ENCODE data around the gene NXPH4. TPM values are rescaled to one million over a fixed set of nuclear protein-coding genes. Genes with fewer than 3 reads are reported as not detected.

Gene NXPH4
- total and polyA plus RNA-seq, 7 experiments from 2014 or later = 0.31 TPM; not detected in 6

DNA sequence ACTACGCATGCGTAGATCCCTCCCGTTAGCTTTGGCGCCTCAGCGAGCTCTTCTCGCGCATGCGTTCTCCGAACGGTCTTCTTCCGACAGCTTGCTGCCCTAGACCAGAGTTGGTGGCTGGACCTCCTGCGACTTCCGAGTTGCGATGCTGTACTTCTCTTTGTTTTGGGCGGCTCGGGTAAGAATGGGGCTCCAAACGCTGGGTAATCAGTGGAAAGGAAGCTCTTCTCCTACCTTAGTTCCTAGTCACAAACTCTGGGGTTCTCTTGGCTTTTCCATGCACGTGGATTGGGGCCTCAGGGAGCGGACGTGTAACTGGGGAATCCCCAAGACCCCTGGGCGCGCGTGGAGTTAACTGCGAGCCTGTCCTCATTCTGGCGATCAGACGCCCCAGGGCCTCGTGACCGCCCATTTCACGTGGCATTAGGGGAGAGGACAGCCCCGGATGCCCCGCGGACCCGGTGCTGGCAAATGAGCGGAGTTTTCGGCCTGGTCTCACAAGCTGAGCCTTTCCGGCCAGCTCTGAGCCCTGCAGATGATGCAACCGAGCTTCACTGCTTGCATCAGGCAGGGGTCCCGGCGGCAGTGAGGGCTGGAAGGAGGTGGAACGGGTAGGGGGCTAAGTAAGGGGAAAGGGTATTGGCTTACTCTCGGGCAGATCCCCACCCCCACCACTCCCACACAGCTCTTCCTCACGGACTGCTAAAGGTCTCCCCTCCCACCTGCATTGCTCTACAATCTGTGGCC, 13.2 kb downstream of the NXPH4 start, which contains the start of gene SHMT2:
TSS of gene SHMT2 (plus strand) at position 78 of the 747 bp plus-strand sequence. CDS start at position 146, 68 bp downstream.
- Mint-ChIP-seq H3K4me3 (peak within 1 kb of the TSS; percentile 88 to 99 (median 92)), H3K27ac (peak within 1 kb of the TSS; percentile 3 to 95 (median 84)), H3K9me3 (peaks cover 0 to 2% (median 0%) of the 10 kb centered on the region in 11 donors), H3K27me3 (peaks cover 11 to 28% (median 23%) of the 10 kb centered on the region in 5 donors), H3K36me3 (peaks cover 13 to 30% (median 18%) of the 10 kb centered on the region in 5 donors), H3K4me1 (peaks cover 38 to 66% (median 55%) of the 10 kb centered on the region in 7 donors)
- H3K4me1 ChIP-seq (ENCODE audit: control insufficient read depth in 2 of 2, insufficient read depth in 2 of 2, low read length in 2 of 2) = peaks cover 21 to 46% of the 10 kb centered on the region in 2 donors
- DNase-seq (peak; percentile 73 to 92 (median 88)), ATAC-seq (peak; percentile 62)
- H3K27ac ChIP-seq (ENCODE audit: low read depth, low read length) = peak within 1 kb of the TSS; percentile 69
- H3K4me3 ChIP-seq (ENCODE audit: low read length) = peak within 1 kb of the TSS; percentile 82
- ChIA-PET CTCF (interaction anchor here (0.7 to 11.7 kb wide), 8 partner anchors 10 to 118 kb away, joined by 3 to 148 read pairs (median 4); a partner anchor contains a TSS), POLR2A (interaction anchor here (0.6 to 9.4 kb wide), 7 partner anchors 11 to 593 kb away, joined by 3 to 79 read pairs (median 7); partner anchors contain the start of gene STAT6)
- H3K9me3 ChIP-seq (ENCODE audit: control insufficient read depth in 2 of 3, low read length in 3 of 3) = no peaks in the 10 kb centered on the region
- intact Hi-C loops (cut with micrococcal nuclease) = loop anchor here (1.0 to 5.0 kb wide), 4 partner anchors 9 to 598 kb away; partner anchors contain the start of genes BAZ2A (in 1 of the 2) and R3HDM2 (in 1 of the 2)
- peaks cover 0 to 36% (median 0%) of the 10 kb centered on the region in 3 experiments for H3K36me3 ChIP-seq (ENCODE audit: control insufficient read depth in 2 of 3, insufficient read depth in 3 of 3, low read length in 3 of 3)
- H3K27me3 ChIP-seq (ENCODE audit: control insufficient read depth in 2 of 2, insufficient read depth in 2 of 2, low read length in 2 of 2) = peaks cover 6 to 12% of the 10 kb centered on the region in 2 donors

DNA sequence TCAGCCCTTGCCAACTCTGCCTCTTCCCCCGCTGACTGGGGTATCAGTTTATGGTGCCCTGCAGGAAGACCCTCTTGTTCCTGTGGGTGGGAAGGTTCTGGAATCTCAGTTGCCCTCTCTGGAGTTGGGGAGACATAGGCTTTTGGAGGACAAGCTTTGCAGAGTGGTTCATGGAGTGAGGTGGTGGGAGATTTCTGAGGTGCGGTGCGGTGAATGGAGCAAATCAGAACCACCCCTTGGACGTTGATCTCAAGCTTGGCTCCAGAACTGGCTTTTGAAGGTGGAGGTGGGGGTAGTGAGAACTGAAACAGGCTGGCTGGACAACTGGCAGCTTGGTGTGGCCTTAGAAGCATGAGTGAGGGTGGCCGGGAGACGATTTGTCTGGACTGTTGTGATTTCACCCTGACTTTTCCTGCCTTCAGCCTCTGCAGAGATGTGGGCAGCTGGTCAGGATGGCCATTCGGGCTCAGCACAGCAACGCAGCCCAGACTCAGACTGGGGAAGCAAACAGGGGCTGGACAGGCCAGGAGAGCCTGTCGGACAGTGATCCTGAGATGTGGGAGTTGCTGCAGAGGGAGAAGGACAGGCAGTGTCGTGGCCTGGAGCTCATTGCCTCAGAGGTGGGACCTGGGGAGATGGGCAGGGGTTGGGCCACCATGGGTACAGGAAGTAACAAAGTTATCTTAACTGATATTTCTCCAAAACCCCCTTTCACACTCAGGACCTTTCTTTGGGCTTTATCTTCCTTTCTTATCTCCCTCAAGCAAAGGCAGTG, 14.0 kb downstream of the NXPH4 start:
- Mint-ChIP-seq H3K36me3 (peaks cover 13 to 30% (median 18%) of the 10 kb centered on the region in 5 donors), H3K27ac (peak overlapping the region in 4 of 9 donors; percentile 74 to 95 (median 80)), H3K4me1 (peaks cover 36 to 61% (median 48%) of the 10 kb centered on the region in 7 donors), H3K9me3 (no peaks in the 10 kb centered on the region), H3K4me3 (peak overlapping the region; percentile 88 to 99 (median 92)), H3K27me3 (peaks cover 8 to 24% (median 19%) of the 10 kb centered on the region in 5 donors)
- ChIA-PET CTCF (interaction anchor here (1.5 to 11.7 kb wide), 3 partner anchors 11 to 17 kb away, joined by 7 to 148 read pairs (median 40); a partner anchor contains a TSS), POLR2A (interaction anchor here (0.6 to 9.4 kb wide), 3 partner anchors 10 to 479 kb away, joined by 3 to 79 read pairs (median 3); a partner anchor contains a TSS)
- peak overlapping the region; percentile 82 for H3K4me3 ChIP-seq (ENCODE audit: low read length)
- peaks cover 0 to 42% (median 0%) of the 10 kb centered on the region in 3 experiments for H3K36me3 ChIP-seq (ENCODE audit: control insufficient read depth in 2 of 3, insufficient read depth in 3 of 3, low read length in 3 of 3)
- no peaks in the 10 kb centered on the region for H3K9me3 ChIP-seq (ENCODE audit: control insufficient read depth in 2 of 3, low read length in 3 of 3)
- peaks cover 6% of the 10 kb centered on the region in 2 donors for H3K27me3 ChIP-seq (ENCODE audit: control insufficient read depth in 2 of 2, insufficient read depth in 2 of 2, low read length in 2 of 2)
- DNase-seq (no peak), ATAC-seq (no peak)
- peak overlapping the region; percentile 69 for H3K27ac ChIP-seq (ENCODE audit: low read depth, low read length)
- peaks cover 21 to 38% of the 10 kb centered on the region in 2 donors for H3K4me1 ChIP-seq (ENCODE audit: control insufficient read depth in 2 of 2, insufficient read depth in 2 of 2, low read length in 2 of 2)
- intact Hi-C loops (cut with micrococcal nuclease) = no loop called here

DNA sequence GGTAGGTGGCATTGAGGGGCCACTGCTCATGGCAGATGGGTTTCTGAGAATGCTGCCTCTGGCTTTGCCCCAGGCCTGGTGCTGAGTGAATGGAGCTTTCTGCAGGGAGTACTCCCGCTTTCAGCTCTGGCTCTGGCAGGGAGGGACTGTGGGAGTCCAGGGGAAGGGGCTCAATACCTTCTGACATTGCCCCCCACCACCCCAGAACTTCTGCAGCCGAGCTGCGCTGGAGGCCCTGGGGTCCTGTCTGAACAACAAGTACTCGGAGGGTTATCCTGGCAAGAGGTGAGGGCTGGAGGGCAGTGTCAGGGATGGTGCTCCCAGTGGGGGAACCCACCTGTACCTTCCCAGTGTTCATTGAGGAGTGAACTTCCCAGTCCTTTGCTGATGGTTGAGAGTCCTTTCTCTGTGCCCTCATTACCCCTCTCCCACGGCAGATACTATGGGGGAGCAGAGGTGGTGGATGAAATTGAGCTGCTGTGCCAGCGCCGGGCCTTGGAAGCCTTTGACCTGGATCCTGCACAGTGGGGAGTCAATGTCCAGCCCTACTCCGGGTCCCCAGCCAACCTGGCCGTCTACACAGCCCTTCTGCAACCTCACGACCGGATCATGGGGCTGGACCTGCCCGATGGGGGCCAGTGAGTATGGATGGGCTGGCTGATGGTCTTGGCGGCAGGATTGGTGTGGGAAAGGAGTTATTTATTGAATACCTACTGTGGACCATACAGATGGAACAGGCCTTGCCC, 14.9 kb downstream of the NXPH4 start:
- H3K9me3 ChIP-seq (ENCODE audit: control insufficient read depth in 2 of 3, low read length in 3 of 3) = no peaks in the 10 kb centered on the region
- H3K4me3 ChIP-seq (ENCODE audit: low read length) = no peak overlapping the region
- peak overlapping the region in 8 of 10 donors; percentile 29 to 99 (median 92) for H3K4me3 Mint-ChIP-seq
- peaks cover 34 to 57% (median 46%) of the 10 kb centered on the region in 7 donors for H3K4me1 Mint-ChIP-seq
- ChIA-PET POLR2A (interaction anchor here (9.4 kb wide), 1 partner anchor 9 kb away, joined by 79 read pairs; a partner anchor contains a TSS), CTCF (interaction anchor here (0.6 to 11.7 kb wide), 3 partner anchors 10 to 18 kb away, joined by 3 to 148 read pairs (median 40); a partner anchor contains a TSS)
- H3K27ac ChIP-seq (ENCODE audit: low read depth, low read length) = no peak overlapping the region
- H3K36me3 Mint-ChIP-seq = peaks cover 13 to 29% (median 18%) of the 10 kb centered on the region in 5 donors
- peaks cover 0 to 42% (median 0%) of the 10 kb centered on the region in 3 experiments for H3K36me3 ChIP-seq (ENCODE audit: control insufficient read depth in 2 of 3, insufficient read depth in 3 of 3, low read length in 3 of 3)
- no peak for DNase-seq
- peaks cover 0 to 6% of the 10 kb centered on the region in 2 donors for H3K27me3 ChIP-seq (ENCODE audit: control insufficient read depth in 2 of 2, insufficient read depth in 2 of 2, low read length in 2 of 2)
- peaks cover 21 to 35% of the 10 kb centered on the region in 2 donors for H3K4me1 ChIP-seq (ENCODE audit: control insufficient read depth in 2 of 2, insufficient read depth in 2 of 2, low read length in 2 of 2)
- intact Hi-C loops (cut with micrococcal nuclease) = no loop called here
- H3K27me3 Mint-ChIP-seq = peaks cover 9 to 21% (median 14%) of the 10 kb centered on the region in 5 donors
- no peaks in the 10 kb centered on the region for H3K9me3 Mint-ChIP-seq
- no peak overlapping the region for H3K27ac Mint-ChIP-seq
- no peak for ATAC-seq

DNA sequence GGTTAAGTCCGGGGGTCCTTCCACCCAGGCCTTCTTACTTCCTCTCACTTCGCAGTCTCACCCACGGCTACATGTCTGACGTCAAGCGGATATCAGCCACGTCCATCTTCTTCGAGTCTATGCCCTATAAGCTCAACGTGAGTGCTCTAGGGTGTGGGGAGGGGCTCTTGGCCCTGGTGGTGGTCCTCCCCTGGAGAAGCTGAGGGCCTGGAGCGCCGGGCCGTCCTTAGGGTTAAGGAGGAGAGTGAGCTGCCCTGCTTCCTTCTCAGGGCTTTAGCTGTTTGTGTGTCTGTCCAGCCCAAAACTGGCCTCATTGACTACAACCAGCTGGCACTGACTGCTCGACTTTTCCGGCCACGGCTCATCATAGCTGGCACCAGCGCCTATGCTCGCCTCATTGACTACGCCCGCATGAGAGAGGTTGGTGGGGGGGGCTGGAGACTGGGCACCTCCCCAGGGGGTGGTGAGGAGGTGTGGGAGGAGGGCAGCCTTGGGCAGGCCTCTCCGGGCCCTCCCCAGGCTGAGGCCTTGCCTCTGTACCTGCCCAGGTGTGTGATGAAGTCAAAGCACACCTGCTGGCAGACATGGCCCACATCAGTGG, 15.7 kb downstream of the NXPH4 start:
- Histone ChIP-seq H3K27ac (ENCODE audit: low read depth, low read length) (no peak overlapping the region), H3K4me1 (ENCODE audit: control insufficient read depth in 2 of 2, insufficient read depth in 2 of 2, low read length in 2 of 2) (peaks cover 21 to 35% of the 10 kb centered on the region in 2 donors), H3K36me3 (ENCODE audit: control insufficient read depth in 2 of 3, insufficient read depth in 3 of 3, low read length in 3 of 3) (peaks cover 0 to 42% (median 0%) of the 10 kb centered on the region in 3 experiments), H3K9me3 (ENCODE audit: control insufficient read depth in 2 of 3, low read length in 3 of 3) (no peaks in the 10 kb centered on the region), H3K27me3 (ENCODE audit: control insufficient read depth in 2 of 2, insufficient read depth in 2 of 2, low read length in 2 of 2) (peaks cover 0 to 3% of the 10 kb centered on the region in 2 donors), H3K4me3 (ENCODE audit: low read length) (no peak overlapping the region)
- Mint-ChIP-seq H3K27ac (no peak overlapping the region), H3K4me1 (peaks cover 36 to 59% (median 48%) of the 10 kb centered on the region in 7 donors), H3K4me3 (peak overlapping the region in 3 of 10 donors; percentile 17 to 30 (median 23)), H3K27me3 (peaks cover 11 to 21% (median 17%) of the 10 kb centered on the region in 5 donors), H3K36me3 (peaks cover 13 to 29% (median 18%) of the 10 kb centered on the region in 5 donors), H3K9me3 (no peaks in the 10 kb centered on the region)
- intact Hi-C loops (cut with micrococcal nuclease) = no loop called here
- ATAC-seq (no peak), DNase-seq (no peak)
- ChIA-PET CTCF (interaction anchor here (3.8 to 11.7 kb wide), 2 partner anchors 9 to 18 kb away, joined by 40 to 148 read pairs; a partner anchor contains a TSS), POLR2A (interaction anchor here (0.7 kb wide), 1 partner anchor 8 kb away, joined by 3 read pairs; no protein-coding TSS in a partner anchor)

DNA sequence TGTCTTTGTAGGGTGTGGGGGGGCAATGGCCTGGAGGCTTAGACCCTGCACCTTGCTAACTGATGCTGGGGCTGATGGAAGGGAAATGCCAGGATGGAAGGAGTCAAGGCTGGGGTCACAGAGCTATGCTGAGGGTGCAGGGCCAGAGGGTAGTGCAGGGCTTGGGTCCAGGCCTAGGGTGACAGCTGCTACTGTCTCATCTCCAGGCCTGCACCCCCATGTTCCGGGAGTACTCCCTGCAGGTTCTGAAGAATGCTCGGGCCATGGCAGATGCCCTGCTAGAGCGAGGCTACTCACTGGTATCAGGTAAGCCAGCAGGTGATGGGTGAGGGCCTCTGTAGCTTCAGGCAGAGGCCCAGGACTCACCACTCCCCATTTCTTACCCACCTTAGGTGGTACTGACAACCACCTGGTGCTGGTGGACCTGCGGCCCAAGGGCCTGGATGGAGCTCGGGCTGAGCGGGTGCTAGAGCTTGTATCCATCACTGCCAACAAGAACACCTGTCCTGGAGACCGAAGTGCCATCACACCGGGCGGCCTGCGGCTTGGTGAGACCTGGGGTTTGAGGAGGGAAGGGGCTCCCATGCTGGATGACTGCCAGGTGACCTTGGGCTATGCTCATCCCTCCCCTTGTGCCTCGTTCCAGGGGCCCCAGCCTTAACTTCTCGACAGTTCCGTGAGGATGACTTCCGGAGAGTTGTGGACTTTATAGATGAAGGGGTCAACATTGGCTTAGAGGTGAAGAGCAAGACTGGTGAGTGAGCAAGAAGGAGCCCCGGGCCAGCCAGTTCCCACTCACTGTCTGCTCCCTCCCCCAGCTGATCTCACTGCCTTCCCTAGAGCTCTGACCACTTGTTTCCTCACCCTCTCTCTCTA, 17.0 kb downstream of the NXPH4 start:
- ATAC-seq (no peak), DNase-seq (no peak)
- H3K27me3 ChIP-seq (ENCODE audit: control insufficient read depth in 2 of 2, insufficient read depth in 2 of 2, low read length in 2 of 2) = peaks cover 0 to 3% of the 10 kb centered on the region in 2 donors
- H3K4me3 ChIP-seq (ENCODE audit: low read length) = no peak overlapping the region
- Mint-ChIP-seq H3K27me3 (peaks cover 16 to 26% (median 23%) of the 10 kb centered on the region in 5 donors), H3K36me3 (peaks cover 13 to 29% (median 18%) of the 10 kb centered on the region in 5 donors), H3K4me3 (no peak overlapping the region), H3K4me1 (peaks cover 40 to 60% (median 55%) of the 10 kb centered on the region in 7 donors), H3K9me3 (no peaks in the 10 kb centered on the region), H3K27ac (no peak overlapping the region)
- H3K4me1 ChIP-seq (ENCODE audit: control insufficient read depth in 2 of 2, insufficient read depth in 2 of 2, low read length in 2 of 2) = peaks cover 24 to 45% of the 10 kb centered on the region in 2 donors
- ChIA-PET POLR2A (interaction anchor here (0.9 to 1.3 kb wide), 2 partner anchors 14 to 20 kb away, joined by 3 to 6 read pairs; no protein-coding TSS in a partner anchor), CTCF (no interaction called here)
- H3K36me3 ChIP-seq (ENCODE audit: control insufficient read depth in 2 of 3, insufficient read depth in 3 of 3, low read length in 3 of 3) = peaks cover 0 to 42% (median 0%) of the 10 kb centered on the region in 3 experiments
- intact Hi-C loops (cut with micrococcal nuclease) = no loop called here
- no peak overlapping the region for H3K27ac ChIP-seq (ENCODE audit: low read depth, low read length)
- no peaks in the 10 kb centered on the region for H3K9me3 ChIP-seq (ENCODE audit: control insufficient read depth in 2 of 3, low read length in 3 of 3)
